HEK293 (cell line): ENCODE results near the gene RPS6KA5.

Source experiments
- CTCF ChIP-seq: fragments of 450-650 bp; formaldehyde crosslinking; IDR thresholded peaks from 2 replicates; pipeline ENCODE4 v1.5.1; 2016; ENCODE audit warnings: missing biosample characterization, missing genetic modification characterization
- PBX3 ChIP-seq: sonication (generic); formaldehyde crosslinking; IDR thresholded peaks from 2 replicates; pipeline ENCODE4 v1.8.1; 2022; ENCODE audit warnings: mild to moderate bottlenecking, moderate library complexity, missing genetic modification reagents
- REST ChIP-seq: fragments of 450-650 bp; formaldehyde crosslinking; IDR thresholded peaks from 2 replicates; pipeline ENCODE4 v1.5.1; 2016; ENCODE audit warnings: missing biosample characterization, missing genetic modification characterization
- TRIM28 ChIP-seq: IDR thresholded peaks from 2 replicates; pipeline ENCODE4 v1.6.1; 2011; ENCODE audit warnings: low read length, control low read depth, borderline replicate concordance
- ZNF2 ChIP-seq: fragments of 450-650 bp; formaldehyde crosslinking; IDR thresholded peaks from 2 replicates; pipeline ENCODE4 v1.5.1; 2016; ENCODE audit warnings: missing biosample characterization, missing genetic modification characterization
- ZNF449 ChIP-seq: fragments of 450-650 bp; formaldehyde crosslinking; IDR thresholded peaks from 2 replicates; pipeline ENCODE4 v1.5.1; 2017; ENCODE audit warnings: missing biosample characterization, mild to moderate bottlenecking, missing genetic modification characterization, moderate library complexity

- TF ChIP-seq ZNF449 (tag by site-specific recombination) = no peak
- TF ChIP-seq CTCF = no peak
- TF ChIP-seq PBX3 (CRISPR knock-in tag) = no peak
- no peak for TF ChIP-seq TRIM28
- TF ChIP-seq REST = no peak
- TF ChIP-seq ZNF2 (tag by site-specific recombination) = no peak
Observed at GRCh38 chr14:90938615-90939014, 121.8 kb downstream of the RPS6KA5 start.
